COR-L47 (cell line): ENCODE measurements around the gene RAB22A.
"Not testable (repeated sequence)": the region's sequence is repeated elsewhere in the genome, so short reads cannot be mapped to it uniquely, and the experiment has no call there.

Source experiments
- DNase-seq: peaks from one replicate; lab custom pipeline; 2025; lab: John Stamatoyannopoulos, UW

RAB22A gene

GRCh38 chr20:58344741-58345140, 35.2 kb downstream of the RAB22A start:
- DNase-seq: no peak

GRCh38 chr20:58349570-58349969, 40.1 kb downstream of the RAB22A start:
- DNase-seq: no peak

GRCh38 chr20:58352468-58352867, 43.0 kb downstream of the RAB22A start:
- DNase-seq: no peak

- no peak for DNase-seq
Observed at GRCh38 chr20:58359441-58359840, 49.9 kb downstream of the RAB22A start.

- DNase-seq: no peak
Observed at GRCh38 chr20:58360936-58361335, 51.4 kb downstream of the RAB22A start.

GRCh38 chr20:58361481-58362205, 52.1 kb downstream of the RAB22A start:
- no peak for DNase-seq

- DNase-seq: no peak
Observed at GRCh38 chr20:58362206-58362516, 52.6 kb downstream of the RAB22A start.

GRCh38 chr20:58362970-58363369, 53.5 kb downstream of the RAB22A start:
- DNase-seq: no peak

GRCh38 chr20:58366866-58367265, 57.4 kb downstream of the RAB22A start:
- no peak for DNase-seq

- no peak for DNase-seq
Observed at GRCh38 chr20:58372806-58373205, 63.3 kb downstream of the RAB22A start.

- not testable (repeated sequence) for DNase-seq
Observed at GRCh38 chr20:58373296-58373695, 63.8 kb downstream of the RAB22A start.

- no peak for DNase-seq
Observed at GRCh38 chr20:58374027-58374850, 64.7 kb downstream of the RAB22A start.

- DNase-seq: no peak
Observed at GRCh38 chr20:58374906-58375758, 65.6 kb downstream of the RAB22A start.

- no peak for DNase-seq
Observed at GRCh38 chr20:58375759-58376352, 66.3 kb downstream of the RAB22A start.

- no peak for DNase-seq
Observed at GRCh38 chr20:58377017-58377416, 67.5 kb downstream of the RAB22A start.

GRCh38 chr20:58377766-58378401, 68.4 kb downstream of the RAB22A start:
- no peak for DNase-seq

GRCh38 chr20:58378704-58379103, 69.2 kb downstream of the RAB22A start:
- no peak for DNase-seq

- no peak for DNase-seq
Observed at GRCh38 chr20:58381627-58382026, 72.1 kb downstream of the RAB22A start.

GRCh38 chr20:58382096-58382495, 72.6 kb downstream of the RAB22A start:
- no peak for DNase-seq

- DNase-seq: no peak
Observed at GRCh38 chr20:58384821-58385220, 75.3 kb downstream of the RAB22A start.

GRCh38 chr20:58388028-58388601, 78.6 kb downstream of the RAB22A start:
- DNase-seq: no peak
